ENCODE data around the gene RHPN2. TPM values are rescaled to one million over a fixed set of nuclear protein-coding genes. Genes with fewer than 3 reads are reported as not detected.

RHPN2 gene
- total and polyA plus RNA-seq, 2 of the 13 experiments (the other 11 are each of a cell fraction or from before 2014, with no cell fraction given) = 20.3 to 48.0 TPM

DNA sequence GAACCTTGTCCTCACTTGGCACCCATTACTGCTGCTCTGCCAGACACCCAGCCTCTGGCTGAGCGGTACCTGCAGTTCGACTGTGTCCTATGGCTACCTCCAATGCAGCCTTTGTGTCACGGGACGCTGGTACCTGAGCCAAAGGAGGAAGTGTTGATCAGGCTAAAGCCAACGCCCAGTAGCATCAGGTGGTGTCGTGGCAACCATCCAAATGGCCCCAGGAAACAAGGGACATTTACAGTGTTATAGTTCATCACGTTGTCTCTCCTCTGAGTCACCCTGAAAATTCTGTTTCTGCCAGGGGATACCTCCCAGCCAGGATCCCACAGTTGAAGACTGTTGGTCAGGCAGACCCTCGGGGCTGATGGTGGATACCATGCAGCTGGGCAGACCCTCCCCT lies 10.1 kb downstream of the RHPN2 start (continued):
- TF ChIP-seq, protein P1, sequence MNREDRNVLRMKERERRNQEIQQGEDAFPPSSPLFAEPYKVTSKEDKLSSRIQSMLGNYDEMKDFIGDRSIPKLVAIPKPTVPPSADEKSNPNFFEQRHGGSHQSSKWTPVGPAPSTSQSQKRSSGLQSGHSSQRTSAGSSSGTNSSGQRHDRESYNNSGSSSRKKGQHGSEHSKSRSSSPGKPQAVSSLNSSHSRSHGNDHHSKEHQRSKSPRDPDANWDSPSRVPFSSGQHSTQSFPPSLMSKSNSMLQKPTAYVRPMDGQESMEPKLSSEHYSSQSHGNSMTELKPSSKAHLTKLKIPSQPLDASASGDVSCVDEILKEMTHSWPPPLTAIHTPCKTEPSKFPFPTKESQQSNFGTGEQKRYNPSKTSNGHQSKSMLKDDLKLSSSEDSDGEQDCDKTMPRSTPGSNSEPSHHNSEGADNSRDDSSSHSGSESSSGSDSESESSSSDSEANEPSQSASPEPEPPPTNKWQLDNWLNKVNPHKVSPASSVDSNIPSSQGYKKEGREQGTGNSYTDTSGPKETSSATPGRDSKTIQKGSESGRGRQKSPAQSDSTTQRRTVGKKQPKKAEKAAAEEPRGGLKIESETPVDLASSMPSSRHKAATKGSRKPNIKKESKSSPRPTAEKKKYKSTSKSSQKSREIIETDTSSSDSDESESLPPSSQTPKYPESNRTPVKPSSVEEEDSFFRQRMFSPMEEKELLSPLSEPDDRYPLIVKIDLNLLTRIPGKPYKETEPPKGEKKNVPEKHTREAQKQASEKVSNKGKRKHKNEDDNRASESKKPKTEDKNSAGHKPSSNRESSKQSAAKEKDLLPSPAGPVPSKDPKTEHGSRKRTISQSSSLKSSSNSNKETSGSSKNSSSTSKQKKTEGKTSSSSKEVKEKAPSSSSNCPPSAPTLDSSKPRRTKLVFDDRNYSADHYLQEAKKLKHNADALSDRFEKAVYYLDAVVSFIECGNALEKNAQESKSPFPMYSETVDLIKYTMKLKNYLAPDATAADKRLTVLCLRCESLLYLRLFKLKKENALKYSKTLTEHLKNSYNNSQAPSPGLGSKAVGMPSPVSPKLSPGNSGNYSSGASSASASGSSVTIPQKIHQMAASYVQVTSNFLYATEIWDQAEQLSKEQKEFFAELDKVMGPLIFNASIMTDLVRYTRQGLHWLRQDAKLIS (CRISPR knock-in tag; IDR thresholded peaks at IDR 0.05) = no peak
- TF ChIP-seq TRIM22 (IDR thresholded peaks at IDR 0.05) (no peak), CBX5 (CRISPR knock-in tag; IDR thresholded peaks at IDR 0.05; ENCODE audit: borderline replicate concordance) (no peak), TBL1XR1 (IDR thresholded peaks at IDR 0.05; ENCODE audit: borderline replicate concordance, low read length, partially characterized antibody) (no peak), NFYB (CRISPR knock-in tag; IDR thresholded peaks at IDR 0.05) (no peak)
- TF ChIP-seq, protein P2, sequence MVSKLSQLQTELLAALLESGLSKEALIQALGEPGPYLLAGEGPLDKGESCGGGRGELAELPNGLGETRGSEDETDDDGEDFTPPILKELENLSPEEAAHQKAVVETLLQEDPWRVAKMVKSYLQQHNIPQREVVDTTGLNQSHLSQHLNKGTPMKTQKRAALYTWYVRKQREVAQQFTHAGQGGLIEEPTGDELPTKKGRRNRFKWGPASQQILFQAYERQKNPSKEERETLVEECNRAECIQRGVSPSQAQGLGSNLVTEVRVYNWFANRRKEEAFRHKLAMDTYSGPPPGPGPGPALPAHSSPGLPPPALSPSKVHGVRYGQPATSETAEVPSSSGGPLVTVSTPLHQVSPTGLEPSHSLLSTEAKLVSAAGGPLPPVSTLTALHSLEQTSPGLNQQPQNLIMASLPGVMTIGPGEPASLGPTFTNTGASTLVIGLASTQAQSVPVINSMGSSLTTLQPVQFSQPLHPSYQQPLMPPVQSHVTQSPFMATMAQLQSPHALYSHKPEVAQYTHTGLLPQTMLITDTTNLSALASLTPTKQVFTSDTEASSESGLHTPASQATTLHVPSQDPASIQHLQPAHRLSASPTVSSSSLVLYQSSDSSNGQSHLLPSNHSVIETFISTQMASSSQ (IDR thresholded peaks at IDR 0.05; ENCODE audit: low read depth) = no peak
- TF ChIP-seq, protein P2 (CRISPR knock-in tag; IDR thresholded peaks at IDR 0.05; ENCODE audit: borderline replicate concordance) = no peak

All from HepG2 (cell line).